GM19099 (cell line): ENCODE data around the gene IRGQ.

Source experiments
- POLR2A ChIP-seq: IDR thresholded peaks from 3 replicates; pipeline ENCODE4 v1.6.1; 2011; ENCODE audit warnings: low read depth; ENCODE audit not compliant: insufficient read length; ENCODE audit errors: extremely low read depth

IRGQ gene

DNA sequence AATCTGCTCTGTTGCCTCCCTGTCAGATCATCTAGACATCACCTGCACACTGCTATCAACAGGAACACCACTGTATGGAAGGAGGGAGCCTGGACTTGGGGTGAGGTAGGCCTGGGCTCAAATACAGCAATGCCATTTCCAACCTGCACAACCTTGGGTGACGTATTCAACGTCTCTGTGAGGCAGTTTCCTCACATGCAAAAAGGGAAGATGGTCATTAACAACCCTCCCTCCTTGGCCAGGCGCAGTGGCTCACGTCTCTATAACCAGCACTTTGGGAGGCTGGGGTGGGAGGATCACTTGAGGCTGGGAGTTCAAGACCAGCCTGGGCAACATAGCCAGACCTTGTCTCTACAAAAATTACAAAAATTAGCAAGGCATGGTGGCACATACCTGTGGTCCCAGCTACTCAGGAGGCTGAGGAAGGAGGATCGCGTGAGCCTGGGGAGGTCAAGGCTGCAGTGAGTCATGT, 33.7 kb downstream of the IRGQ start:
- TF ChIP-seq POLR2A = no peak

DNA sequence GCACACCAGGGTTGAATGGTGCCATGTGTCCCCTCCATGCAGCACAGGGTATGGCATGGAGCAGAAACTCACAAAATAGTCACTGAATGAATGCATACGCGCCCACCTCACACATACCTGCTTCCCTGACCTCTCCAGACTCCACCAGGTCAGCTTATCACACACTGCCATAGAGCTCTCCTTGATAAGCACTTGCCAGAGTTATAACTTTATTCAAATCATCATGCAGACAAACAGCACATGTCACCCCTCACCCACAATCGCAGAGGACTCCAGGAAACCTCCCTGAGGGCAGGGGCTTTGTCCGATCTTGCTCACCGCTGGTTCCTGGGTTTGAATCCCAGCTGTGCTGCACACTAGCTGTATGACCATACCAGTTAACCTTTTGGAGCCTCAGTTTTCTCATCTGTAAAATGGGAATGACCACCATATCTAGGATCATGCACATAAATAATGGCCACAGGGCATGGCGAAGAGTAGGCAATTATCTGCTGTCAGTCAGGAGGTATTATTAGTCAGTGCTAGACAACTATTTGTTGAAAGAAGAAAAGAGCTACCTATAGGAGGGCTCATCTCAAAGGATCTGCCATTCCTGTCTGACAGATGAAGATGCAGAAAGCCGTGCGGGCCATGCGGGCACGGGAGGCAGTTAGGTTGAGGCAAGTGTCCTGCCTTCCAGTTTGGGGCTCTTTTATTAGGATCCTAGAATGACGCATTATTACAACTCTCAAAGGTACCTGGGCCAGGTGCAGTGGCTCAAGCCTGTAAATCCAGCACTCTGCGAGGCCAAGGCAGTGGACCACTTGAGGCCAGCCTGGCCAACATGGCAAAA, 34.6 kb downstream of the IRGQ start:
- no peak for TF ChIP-seq POLR2A

- no peak for TF ChIP-seq POLR2A
These were observed 35.2 kb downstream of the IRGQ start for GRCh38 chr19:43560687-43561086.

GRCh38 chr19:43555185-43555770, 40.7 kb downstream of the IRGQ start:
- TF ChIP-seq POLR2A = no peak

DNA sequence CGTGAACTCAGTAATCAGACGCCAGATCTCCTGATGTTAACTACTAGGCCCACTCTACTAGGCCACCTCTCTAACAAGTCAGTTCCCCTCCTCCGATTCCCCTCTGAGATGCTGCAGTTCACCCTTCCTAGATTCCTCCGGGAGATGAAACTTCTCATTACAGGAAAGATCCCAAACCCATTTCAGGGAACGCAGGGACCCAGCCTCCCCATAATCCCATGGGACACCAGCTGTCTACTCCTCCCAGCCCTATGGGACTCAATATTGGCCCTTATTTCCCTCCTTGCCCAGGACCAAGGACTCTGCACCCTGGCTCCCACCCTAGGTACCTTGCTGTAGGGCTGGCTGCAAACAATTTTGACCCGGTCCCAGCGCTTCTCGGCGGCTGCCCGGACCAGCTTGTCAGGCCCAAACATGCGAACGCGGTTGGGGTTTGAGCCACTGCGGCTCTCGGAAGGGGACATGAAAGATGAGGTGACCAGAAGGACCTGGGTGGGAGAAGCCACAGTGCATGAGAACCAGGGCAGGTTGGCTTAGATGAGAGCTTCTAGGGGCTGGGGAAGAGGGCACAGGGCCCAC, 41.5 kb downstream of the IRGQ start:
- no peak for TF ChIP-seq POLR2A

DNA sequence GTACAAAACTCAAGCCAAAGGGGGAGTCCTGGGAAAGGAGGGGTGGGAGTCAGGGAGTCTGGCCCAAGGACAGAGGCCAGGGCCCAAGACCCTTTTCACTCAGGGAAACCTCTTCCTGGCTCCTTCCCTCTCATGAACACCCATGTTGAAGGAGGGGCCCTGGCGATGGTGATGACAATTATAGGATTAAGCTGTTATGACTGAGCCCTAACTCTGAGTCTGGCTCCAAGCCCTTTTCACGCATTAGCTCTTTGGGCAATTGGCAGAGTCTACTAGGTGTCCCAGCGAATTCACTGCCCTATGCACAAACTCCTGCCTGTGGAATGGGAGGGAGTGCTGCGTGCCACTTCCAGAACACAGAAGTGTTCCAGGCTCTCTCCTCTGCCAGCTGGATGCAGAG, 42.3 kb downstream of the IRGQ start:
- TF ChIP-seq POLR2A = no peak

DNA sequence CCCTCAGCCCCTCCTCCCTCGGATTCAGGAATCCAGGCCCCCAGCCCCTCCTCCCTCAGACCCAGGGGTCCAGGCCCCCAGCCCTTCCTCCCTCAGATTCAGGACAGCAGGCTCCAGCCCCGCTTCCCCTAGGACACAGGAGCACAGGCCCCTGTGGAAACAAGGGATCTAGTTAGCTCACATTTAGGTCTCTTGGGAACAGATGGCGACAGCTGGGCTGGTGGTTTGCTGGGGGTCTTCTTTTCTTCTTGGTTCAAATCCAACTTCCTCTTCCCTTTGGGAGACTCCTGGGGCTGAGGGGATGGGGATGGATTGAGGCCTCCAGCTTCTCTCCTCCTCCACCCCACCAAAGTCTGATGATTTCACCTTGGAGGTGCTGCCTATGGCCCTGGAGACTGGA, 43.3 kb downstream of the IRGQ start:
- TF ChIP-seq POLR2A = no peak

DNA sequence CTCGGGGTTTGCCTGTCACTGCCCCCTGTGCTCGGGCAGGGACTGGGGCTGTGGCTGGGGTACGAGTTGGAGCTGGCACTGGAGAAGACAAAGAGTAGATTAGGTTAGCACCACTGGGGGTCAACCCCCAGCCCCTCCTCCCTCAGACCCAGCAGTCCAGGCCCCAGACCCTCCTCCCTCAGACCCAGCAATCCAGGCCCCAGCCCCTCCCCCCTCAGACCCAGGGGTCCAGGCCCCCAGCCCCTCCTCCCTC, 43.8 kb downstream of the IRGQ start:
- no peak for TF ChIP-seq POLR2A

DNA sequence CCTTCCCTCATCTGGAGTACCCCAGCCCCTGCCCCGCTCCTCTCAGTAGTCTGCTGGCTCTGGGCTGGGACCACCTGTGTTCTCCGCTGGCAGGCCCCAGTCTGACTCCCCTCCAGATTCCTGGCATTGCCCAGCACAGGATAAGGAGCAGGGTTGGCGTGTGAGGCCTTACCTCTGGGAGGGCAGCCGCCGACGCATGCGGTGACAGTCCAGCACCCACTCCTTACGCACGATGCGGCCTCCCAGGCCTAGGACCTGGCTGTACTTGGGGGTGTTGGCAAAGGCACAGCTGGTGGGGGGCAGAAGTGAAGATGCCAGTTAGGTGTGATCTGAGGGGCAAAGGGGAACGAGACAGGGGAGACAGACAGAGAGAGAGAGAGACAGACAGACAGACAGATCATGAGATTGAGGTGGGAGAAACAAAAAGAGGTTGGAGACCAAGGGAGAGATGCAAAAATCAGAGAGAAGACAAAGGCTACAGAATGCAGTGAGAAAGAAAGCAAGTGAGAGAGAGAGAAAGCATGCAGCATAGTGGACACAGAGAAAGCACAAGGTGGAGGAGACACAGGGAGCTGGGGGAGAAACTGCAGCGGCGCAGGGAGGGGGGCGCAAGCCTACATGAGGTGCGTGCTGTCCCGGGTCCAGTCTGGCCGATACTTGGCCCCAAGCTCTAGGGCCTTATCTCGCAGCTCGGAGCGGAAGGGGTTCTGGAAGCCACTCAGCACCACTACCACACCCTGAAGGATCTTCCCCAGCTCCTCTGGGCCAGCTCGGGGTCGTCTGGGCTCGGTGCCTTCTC, 44.3 kb downstream of the IRGQ start:
- TF ChIP-seq POLR2A = no peak

DNA sequence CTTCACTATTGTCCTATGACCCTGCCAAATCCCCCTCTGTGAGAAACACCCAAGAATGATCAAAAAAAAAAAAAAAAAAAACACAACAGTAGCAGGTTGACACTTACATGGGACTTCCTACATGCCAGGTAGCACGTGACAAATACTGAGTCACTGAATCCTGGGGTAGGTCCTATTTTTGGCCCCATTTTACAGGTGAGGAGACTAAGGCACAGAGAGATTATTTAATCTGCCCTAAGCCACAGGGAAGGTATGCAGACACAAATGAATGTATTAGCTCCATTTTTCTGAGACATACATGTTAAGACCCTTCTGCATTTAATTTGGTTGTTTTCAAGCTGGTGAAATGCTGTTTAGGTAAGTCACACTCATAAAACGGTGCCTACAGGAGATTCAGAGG, 47.2 kb downstream of the IRGQ start:
- TF ChIP-seq POLR2A = no peak

- TF ChIP-seq POLR2A = no peak
These were observed 49.4 kb downstream of the IRGQ start for GRCh38 chr19:43546581-43546980.

DNA sequence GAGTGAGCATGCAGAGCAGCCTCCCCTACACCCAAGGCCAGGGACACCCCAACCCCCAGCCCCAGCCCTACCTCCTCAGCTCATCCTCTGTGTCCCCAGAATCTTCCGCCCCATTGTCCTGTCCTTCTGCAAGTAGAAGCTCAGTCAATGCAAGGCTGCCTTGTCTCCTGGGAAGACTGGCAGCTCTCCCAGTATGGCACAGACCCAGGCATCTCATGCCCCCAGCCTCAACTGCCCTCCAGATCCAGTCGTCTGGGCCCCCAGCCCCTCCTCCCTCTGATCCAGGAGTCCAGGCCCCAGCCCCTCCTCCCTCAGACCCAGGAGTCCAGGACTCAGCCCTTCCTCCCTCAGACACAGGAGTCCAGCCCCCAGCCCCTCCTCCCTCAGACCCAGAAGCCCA, 50.0 kb downstream of the IRGQ start:
- no peak for TF ChIP-seq POLR2A

- TF ChIP-seq POLR2A = no peak
These were observed 50.7 kb downstream of the IRGQ start for GRCh38 chr19:43545276-43545675.

- no peak for TF ChIP-seq POLR2A
These were observed 51.9 kb downstream of the IRGQ start for GRCh38 chr19:43544077-43544476.

GRCh38 chr19:43541920-43542650, 53.8 kb downstream of the IRGQ start:
- no peak for TF ChIP-seq POLR2A
